ENCODE measurements around the gene PLCL1.

DNA sequence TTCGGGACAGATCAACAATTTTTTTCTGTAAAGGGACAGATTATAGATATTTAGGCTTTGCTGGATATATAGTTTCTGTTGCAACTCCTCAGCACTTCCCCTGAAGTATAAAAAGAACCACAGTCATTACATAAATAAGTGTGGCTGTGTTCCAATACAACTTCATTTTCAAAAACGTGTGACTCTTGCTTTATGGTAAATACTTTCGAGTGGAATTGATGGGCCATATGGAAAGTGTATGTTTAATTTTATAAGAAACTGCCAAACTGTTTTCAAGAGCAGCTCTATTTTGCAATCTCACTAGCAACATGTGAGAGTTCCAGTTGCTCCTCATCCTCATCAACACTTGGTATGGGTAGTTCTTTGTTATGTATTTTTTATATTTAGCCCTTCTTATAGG is 370.9 kb downstream of the PLCL1 start:
- TF ChIP-seq EZH2 (IDR thresholded peaks at IDR 0.05; ENCODE audit: borderline replicate concordance, low read depth, low read length, severe bottlenecking): no peak
- TF ChIP-seq, protein P1, sequence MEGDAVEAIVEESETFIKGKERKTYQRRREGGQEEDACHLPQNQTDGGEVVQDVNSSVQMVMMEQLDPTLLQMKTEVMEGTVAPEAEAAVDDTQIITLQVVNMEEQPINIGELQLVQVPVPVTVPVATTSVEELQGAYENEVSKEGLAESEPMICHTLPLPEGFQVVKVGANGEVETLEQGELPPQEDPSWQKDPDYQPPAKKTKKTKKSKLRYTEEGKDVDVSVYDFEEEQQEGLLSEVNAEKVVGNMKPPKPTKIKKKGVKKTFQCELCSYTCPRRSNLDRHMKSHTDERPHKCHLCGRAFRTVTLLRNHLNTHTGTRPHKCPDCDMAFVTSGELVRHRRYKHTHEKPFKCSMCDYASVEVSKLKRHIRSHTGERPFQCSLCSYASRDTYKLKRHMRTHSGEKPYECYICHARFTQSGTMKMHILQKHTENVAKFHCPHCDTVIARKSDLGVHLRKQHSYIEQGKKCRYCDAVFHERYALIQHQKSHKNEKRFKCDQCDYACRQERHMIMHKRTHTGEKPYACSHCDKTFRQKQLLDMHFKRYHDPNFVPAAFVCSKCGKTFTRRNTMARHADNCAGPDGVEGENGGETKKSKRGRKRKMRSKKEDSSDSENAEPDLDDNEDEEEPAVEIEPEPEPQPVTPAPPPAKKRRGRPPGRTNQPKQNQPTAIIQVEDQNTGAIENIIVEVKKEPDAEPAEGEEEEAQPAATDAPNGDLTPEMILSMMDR (IDR thresholded peaks at IDR 0.05; ENCODE audit: extremely low read depth in 1 of 2, insufficient read depth in 1 of 2, low read depth in 1 of 2, low read length in 2 of 2): no peak
